Memory B cell (primary cell): Measurements from ENCODE around the gene PTPN9.
A peak's percentile ranks its signal among the peaks of the same experiment; 100 is the strongest.
"Not testable (repeated sequence)": the region's sequence is repeated elsewhere in the genome, so short reads cannot be mapped to it uniquely, and the experiment has no call there.

ENCODE experiments used
- ATAC-seq: fragments of 150-1000 bp; cut with Tn5 transposase; 2 replicates; pipeline ENCODE4 v1.10.0; 2021; ENCODE audit warnings: low read depth, mild to moderate bottlenecking, moderate library complexity
- DNase-seq, 2 donors: peaks; one replicate each; pipeline ENCODE4 v3.0.0; 2022; ENCODE audit warnings: low spot score in 2 of 2
- H3K27ac Mint-ChIP-seq: one replicate; pipeline ENCODE4 v1.8.0; 2022; ENCODE audit warnings: mild to moderate bottlenecking, moderate library complexity, mixed read lengths
- H3K27me3 Mint-ChIP-seq: one replicate; pipeline ENCODE4 v1.8.0; 2022; ENCODE audit warnings: mixed read lengths
- H3K36me3 Mint-ChIP-seq: one replicate; pipeline ENCODE4 v1.8.0; 2022; ENCODE audit warnings: mild to moderate bottlenecking, mixed read lengths
- H3K4me1 Mint-ChIP-seq: one replicate; pipeline ENCODE4 v1.8.0; 2022; ENCODE audit warnings: mixed read lengths
- H3K4me3 Mint-ChIP-seq: one replicate; pipeline ENCODE4 v1.8.0; 2022; ENCODE audit warnings: mild to moderate bottlenecking, moderate library complexity, mixed read lengths
- H3K9me3 Mint-ChIP-seq: one replicate; pipeline ENCODE4 v1.8.0; 2022; ENCODE audit warnings: mixed read lengths

The PTPN9 gene

GRCh38 chr15:75594276-75594675 lies 15.2 kb upstream of the PTPN9 start:
- no peak for DNase-seq
- Mint-ChIP-seq H3K4me3 (no peak overlapping the region), H3K36me3 (peaks cover 17% of the 10 kb centered on the region), H3K9me3 (no peaks in the 10 kb centered on the region), H3K4me1 (no peaks in the 10 kb centered on the region), H3K27ac (no peak overlapping the region), H3K27me3 (no peaks in the 10 kb centered on the region)
- no peak for ATAC-seq

GRCh38 chr15:75591655-75592364 lies 12.7 kb upstream of the PTPN9 start:
- no peak for ATAC-seq
- H3K27ac Mint-ChIP-seq: no peak overlapping the region
- H3K4me1 Mint-ChIP-seq: no peaks in the 10 kb centered on the region
- no peak overlapping the region for H3K4me3 Mint-ChIP-seq
- no peaks in the 10 kb centered on the region for H3K27me3 Mint-ChIP-seq
- DNase-seq: no peak
- no peaks in the 10 kb centered on the region for H3K9me3 Mint-ChIP-seq
- peaks cover 16% of the 10 kb centered on the region for H3K36me3 Mint-ChIP-seq

- H3K4me1 Mint-ChIP-seq: no peaks in the 10 kb centered on the region
- ATAC-seq (no peak), DNase-seq (no peak)
- no peaks in the 10 kb centered on the region for H3K27me3 Mint-ChIP-seq
- no peak overlapping the region for H3K27ac Mint-ChIP-seq
- H3K9me3 Mint-ChIP-seq: no peaks in the 10 kb centered on the region
- H3K36me3 Mint-ChIP-seq: peaks cover 10% of the 10 kb centered on the region
- no peak overlapping the region for H3K4me3 Mint-ChIP-seq
Observed at GRCh38 chr15:75590239-75590638, 11.1 kb upstream of the PTPN9 start.

- ATAC-seq (no peak), DNase-seq (no peak)
- no peak overlapping the region for H3K27ac Mint-ChIP-seq
- H3K4me3 Mint-ChIP-seq: no peak overlapping the region
- H3K36me3 Mint-ChIP-seq: peaks cover 10% of the 10 kb centered on the region
- H3K27me3 Mint-ChIP-seq: no peaks in the 10 kb centered on the region
- no peaks in the 10 kb centered on the region for H3K9me3 Mint-ChIP-seq
- no peaks in the 10 kb centered on the region for H3K4me1 Mint-ChIP-seq
Observed at GRCh38 chr15:75589071-75589470, 10.0 kb upstream of the PTPN9 start.

GRCh38 chr15:75586422-75586821 lies 7.3 kb upstream of the PTPN9 start:
- H3K9me3 Mint-ChIP-seq, H3K4me3 Mint-ChIP-seq, H3K36me3 Mint-ChIP-seq, H3K27ac Mint-ChIP-seq, ATAC-seq, DNase-seq, H3K27me3 Mint-ChIP-seq, H3K4me1 Mint-ChIP-seq: not testable (repeated sequence)

- Mint-ChIP-seq H3K4me1 (peaks cover 6% of the 10 kb centered on the region), H3K9me3 (no peaks in the 10 kb centered on the region), H3K27ac (no peak overlapping the region), H3K4me3 (no peak overlapping the region), H3K36me3 (peaks cover 5% of the 10 kb centered on the region), H3K27me3 (no peaks in the 10 kb centered on the region)
- DNase-seq (no peak), ATAC-seq (no peak)
Observed at GRCh38 chr15:75584121-75584520, 5.0 kb upstream of the PTPN9 start.

GRCh38 chr15:75583701-75584100 lies 4.6 kb upstream of the PTPN9 start:
- DNase-seq (no peak), ATAC-seq (no peak)
- peaks cover 5% of the 10 kb centered on the region for H3K36me3 Mint-ChIP-seq
- peaks cover 6% of the 10 kb centered on the region for H3K4me1 Mint-ChIP-seq
- H3K27ac Mint-ChIP-seq: no peak overlapping the region
- H3K27me3 Mint-ChIP-seq: no peaks in the 10 kb centered on the region
- H3K4me3 Mint-ChIP-seq: no peak overlapping the region
- no peaks in the 10 kb centered on the region for H3K9me3 Mint-ChIP-seq

GRCh38 chr15:75582943-75583342 lies 3.8 kb upstream of the PTPN9 start:
- not testable (repeated sequence) for DNase-seq, H3K36me3 Mint-ChIP-seq, H3K27ac Mint-ChIP-seq, H3K27me3 Mint-ChIP-seq, H3K4me3 Mint-ChIP-seq, H3K4me1 Mint-ChIP-seq, ATAC-seq, H3K9me3 Mint-ChIP-seq

- Mint-ChIP-seq H3K27me3 (no peaks in the 10 kb centered on the region), H3K27ac (peak overlapping the region; percentile 88), H3K4me3 (peak overlapping the region; percentile 91), H3K9me3 (no peaks in the 10 kb centered on the region), H3K4me1 (peaks cover 27% of the 10 kb centered on the region), H3K36me3 (peaks cover 2% of the 10 kb centered on the region)
- peak; percentile 21 to 48 for DNase-seq
- ATAC-seq: peak; percentile 58
Observed at GRCh38 chr15:75578173-75578947, 755 bp downstream of the PTPN9 start.

GRCh38 chr15:75577401-75578172 lies 1.5 kb downstream of the PTPN9 start:
- peaks cover 2% of the 10 kb centered on the region for H3K36me3 Mint-ChIP-seq
- H3K4me3 Mint-ChIP-seq: peak overlapping the region; percentile 91
- H3K27me3 Mint-ChIP-seq: no peaks in the 10 kb centered on the region
- ATAC-seq: no peak
- DNase-seq: no peak
- H3K27ac Mint-ChIP-seq: peak overlapping the region; percentile 88
- peaks cover 31% of the 10 kb centered on the region for H3K4me1 Mint-ChIP-seq
- H3K9me3 Mint-ChIP-seq: no peaks in the 10 kb centered on the region

GRCh38 chr15:75573648-75574384 lies 5.3 kb downstream of the PTPN9 start:
- H3K27ac Mint-ChIP-seq: peak overlapping the region; percentile 48

GRCh38 chr15:75570126-75570845 lies 8.8 kb downstream of the PTPN9 start:
- no peak for ATAC-seq

More at GRCh38 chr15:75573648-75574384, 5.3 kb downstream of the PTPN9 start:
- no peak overlapping the region for H3K4me3 Mint-ChIP-seq
- no peaks in the 10 kb centered on the region for H3K9me3 Mint-ChIP-seq
- peaks cover 28% of the 10 kb centered on the region for H3K4me1 Mint-ChIP-seq
- peaks cover 6% of the 10 kb centered on the region for H3K36me3 Mint-ChIP-seq
- ATAC-seq: no peak
- no peaks in the 10 kb centered on the region for H3K27me3 Mint-ChIP-seq
- no peak for DNase-seq

More at GRCh38 chr15:75570126-75570845, 8.8 kb downstream of the PTPN9 start:
- Mint-ChIP-seq H3K36me3 (peaks cover 7% of the 10 kb centered on the region), H3K27me3 (no peaks in the 10 kb centered on the region), H3K9me3 (no peaks in the 10 kb centered on the region), H3K27ac (no peak overlapping the region), H3K4me3 (no peak overlapping the region), H3K4me1 (peaks cover 15% of the 10 kb centered on the region)
- DNase-seq: no peak
